Stimulated activated CD4-positive, alpha-beta T cell treated with anti-CD3 and anti-CD28 coated beads, Interleukin-15, amount 100 ng/mL, for 1 hour (primary cell): ENCODE results near the gene CAB39.

Source experiments
- DNase-seq, 2 donors: peaks; one replicate each; pipeline ENCODE4 v3.0.0-alpha.2; 2020; ENCODE audit warnings: low read depth in 1 of 2, low spot score in 1 of 2

CAB39 gene

GRCh38 chr2:230749111-230749510 lies 36.5 kb downstream of the CAB39 start:
- DNase-seq = no peak

- no peak for DNase-seq
Observed at GRCh38 chr2:230751062-230751461, 38.4 kb downstream of the CAB39 start.

GRCh38 chr2:230754200-230754599 lies 41.6 kb downstream of the CAB39 start:
- no peak for DNase-seq

GRCh38 chr2:230757476-230757875 lies 44.8 kb downstream of the CAB39 start:
- no peak for DNase-seq

- DNase-seq = no peak
Observed at GRCh38 chr2:230758566-230759480, 46.2 kb downstream of the CAB39 start.

GRCh38 chr2:230759481-230760167 lies 47.0 kb downstream of the CAB39 start:
- no peak for DNase-seq

GRCh38 chr2:230761704-230762103 lies 49.1 kb downstream of the CAB39 start:
- no peak for DNase-seq

- no peak for DNase-seq
Observed at GRCh38 chr2:230762317-230762896, 49.8 kb downstream of the CAB39 start.

GRCh38 chr2:230764346-230764745 lies 51.7 kb downstream of the CAB39 start:
- no peak for DNase-seq

- no peak for DNase-seq
Observed at GRCh38 chr2:230765611-230766300, 53.1 kb downstream of the CAB39 start.

- DNase-seq = no peak
Observed at GRCh38 chr2:230767862-230768388, 55.3 kb downstream of the CAB39 start.

GRCh38 chr2:230770804-230771203 lies 58.2 kb downstream of the CAB39 start:
- no peak for DNase-seq

- DNase-seq = no peak
Observed at GRCh38 chr2:230772156-230772555, 59.5 kb downstream of the CAB39 start.

- no peak for DNase-seq
Observed at GRCh38 chr2:230773039-230773773, 60.6 kb downstream of the CAB39 start.

GRCh38 chr2:230774348-230774951 lies 61.8 kb downstream of the CAB39 start:
- no peak for DNase-seq

- no peak for DNase-seq
Observed at GRCh38 chr2:230775737-230776136, 63.1 kb downstream of the CAB39 start.

GRCh38 chr2:230777721-230778120 lies 65.1 kb downstream of the CAB39 start:
- DNase-seq = no peak

- DNase-seq = no peak
Observed at GRCh38 chr2:230778350-230779063, 65.9 kb downstream of the CAB39 start.

- DNase-seq = no peak
Observed at GRCh38 chr2:230779126-230779525, 66.5 kb downstream of the CAB39 start.
